CD4-positive, CD25-positive, alpha-beta regulatory T cell (primary cell): Measurements from ENCODE around the gene TRIM9. TPM values are rescaled to one million over a fixed set of nuclear protein-coding genes. Genes with fewer than 3 reads are reported as not detected.
"Not testable (repeated sequence)": the region's sequence is repeated elsewhere in the genome, so short reads cannot be mapped to it uniquely, and the experiment has no call there.

Experiments used
- ATAC-seq, 2 donors: fragments of 150-1000 bp; cut with Tn5 transposase; one replicate each; pipeline ENCODE4 v1.10.0; 2021; ENCODE audit warnings: low read depth in 2 of 2, moderate number of reproducible peaks in 2 of 2, moderate library complexity in 1 of 2
- DNase-seq, 3 donors: peaks; one replicate each; pipeline versions ENCODE4 v3.0.0 to v3.0.0-alpha.2; 2012 to 2022; ENCODE audit warnings: mixed read lengths in 1 of 3
- H3K27ac ChIP-seq: one replicate; pipeline ENCODE4 v1.7.0; 2013; ENCODE audit warnings: mild to moderate bottlenecking, low read length; ENCODE audit not compliant: insufficient read depth, poor library complexity, severe bottlenecking
- H3K27me3 ChIP-seq: one replicate; pipeline ENCODE4 v1.7.0; 2013; ENCODE audit warnings: low read length; ENCODE audit not compliant: control insufficient read depth, insufficient read depth
- H3K36me3 ChIP-seq: one replicate; pipeline ENCODE4 v1.7.0; 2013; ENCODE audit warnings: mild to moderate bottlenecking, low read length, moderate library complexity; ENCODE audit not compliant: control insufficient read depth, insufficient read depth
- H3K4me1 ChIP-seq: 2 replicates; pipeline ENCODE4 v1.7.0; 2013; ENCODE audit warnings: mild to moderate bottlenecking, low read length; ENCODE audit not compliant: insufficient read depth, control insufficient read depth, poor library complexity, severe bottlenecking
- H3K4me3 ChIP-seq: one replicate; pipeline ENCODE4 v1.7.0; 2013; ENCODE audit warnings: low read depth, mild to moderate bottlenecking, low read length, moderate library complexity
- H3K9me3 ChIP-seq, 2 experiments: 1 replicate in 1 of 2; 2 replicates in 1 of 2; pipeline ENCODE4 v1.7.0; 2013; ENCODE audit warnings: low read length in 2 of 2, mild to moderate bottlenecking in 1 of 2, moderate library complexity in 1 of 2; ENCODE audit not compliant: control insufficient read depth in 2 of 2
- H3K27ac Mint-ChIP-seq, 3 donors: one replicate each; pipeline ENCODE4 v1.8.0; 2020 to 2022; ENCODE audit warnings: mild to moderate bottlenecking in 3 of 3, mixed read lengths in 3 of 3, moderate library complexity in 2 of 3
- H3K27me3 Mint-ChIP-seq: one replicate; pipeline ENCODE4 v1.8.0; 2022; ENCODE audit warnings: mild to moderate bottlenecking, mixed read lengths
- H3K36me3 Mint-ChIP-seq: one replicate; pipeline ENCODE4 v1.8.0; 2020; ENCODE audit warnings: mixed read lengths
- H3K4me1 Mint-ChIP-seq, 4 donors: one replicate each; pipeline ENCODE4 v1.8.0; 2020 to 2022; ENCODE audit warnings: mixed read lengths in 4 of 4, mild to moderate bottlenecking in 1 of 4
- H3K4me3 Mint-ChIP-seq, 4 donors: one replicate each; pipeline ENCODE4 v1.8.0; 2020 to 2022; ENCODE audit warnings: mild to moderate bottlenecking in 4 of 4, mixed read lengths in 4 of 4, moderate library complexity in 3 of 4
- H3K9me3 Mint-ChIP-seq, 7 donors: one replicate each; pipeline ENCODE4 v1.8.0; 2020 to 2022; ENCODE audit warnings: mixed read lengths in 7 of 7, mild to moderate bottlenecking in 3 of 7, moderate library complexity in 2 of 7
- polyA plus RNA-seq, 4 donors: library from polyadenylated mRNA; unstranded; fragments of 300-500 nt; fragmentation: Illumina TruSeq; gene quantifications; one replicate each; pipeline ENCODE4 v1.2.3, GENCODE V29; 2021
- total RNA-seq: library from RNA; stranded (reverse); gene quantifications from one replicate; pipeline ENCODE4 v1.2.3, GENCODE V29; 2022

The TRIM9 gene
- total and polyA plus RNA-seq, 5 donors from 2014 or later, result 0.11 to 0.52 (median 0.15) TPM; not detected in 1

GRCh38 chr14:50999726-51000125 lies 95.2 kb downstream of the TRIM9 start:
- no peaks in the 10 kb centered on the region for H3K4me1 ChIP-seq
- DNase-seq (no peak), ATAC-seq (no peak)
- no peak overlapping the region for H3K4me3 ChIP-seq
- no peaks in the 10 kb centered on the region for H3K36me3 ChIP-seq
- H3K4me1 Mint-ChIP-seq, result no peaks in the 10 kb centered on the region
- no peak overlapping the region for H3K27ac Mint-ChIP-seq
- H3K27ac ChIP-seq, result no peak overlapping the region
- peaks cover 5% of the 10 kb centered on the region for H3K36me3 Mint-ChIP-seq
- H3K9me3 Mint-ChIP-seq, result peaks cover 0 to 1% (median 0%) of the 10 kb centered on the region in 7 donors
- no peak overlapping the region for H3K4me3 Mint-ChIP-seq
- H3K27me3 Mint-ChIP-seq, result peaks cover 4% of the 10 kb centered on the region
- H3K27me3 ChIP-seq, result peaks cover 2% of the 10 kb centered on the region
- H3K9me3 ChIP-seq, result no peaks in the 10 kb centered on the region

- Mint-ChIP-seq H3K36me3 (peaks cover 5% of the 10 kb centered on the region), H3K4me1 (no peaks in the 10 kb centered on the region), H3K9me3 (peaks cover 0 to 1% (median 0%) of the 10 kb centered on the region in 7 donors), H3K4me3 (no peak overlapping the region), H3K27ac (no peak overlapping the region), H3K27me3 (peaks cover 4% of the 10 kb centered on the region)
- no peaks in the 10 kb centered on the region for H3K4me1 ChIP-seq
- no peaks in the 10 kb centered on the region for H3K36me3 ChIP-seq
- DNase-seq (no peak), ATAC-seq (no peak)
- H3K27me3 ChIP-seq, result no peaks in the 10 kb centered on the region
- no peak overlapping the region for H3K4me3 ChIP-seq
- no peaks in the 10 kb centered on the region for H3K9me3 ChIP-seq
- H3K27ac ChIP-seq, result no peak overlapping the region
These were observed 96.3 kb downstream of the TRIM9 start for GRCh38 chr14:50998612-50999011.

- Mint-ChIP-seq H3K4me1 (no peaks in the 10 kb centered on the region), H3K27ac (no peak overlapping the region), H3K4me3 (no peak overlapping the region), H3K9me3 (peaks cover 0 to 1% (median 0%) of the 10 kb centered on the region in 7 donors), H3K36me3 (peaks cover 5% of the 10 kb centered on the region), H3K27me3 (peaks cover 4% of the 10 kb centered on the region)
- ATAC-seq (no peak), DNase-seq (no peak)
- Histone ChIP-seq H3K9me3 (no peaks in the 10 kb centered on the region), H3K27me3 (no peaks in the 10 kb centered on the region), H3K36me3 (no peaks in the 10 kb centered on the region), H3K27ac (no peak overlapping the region), H3K4me3 (no peak overlapping the region), H3K4me1 (no peaks in the 10 kb centered on the region)
These were observed 97.2 kb downstream of the TRIM9 start for GRCh38 chr14:50997712-50998111.

- H3K27ac Mint-ChIP-seq, H3K27me3 Mint-ChIP-seq, H3K4me1 Mint-ChIP-seq, H3K9me3 Mint-ChIP-seq, H3K27ac ChIP-seq, H3K36me3 ChIP-seq, H3K36me3 Mint-ChIP-seq, H3K27me3 ChIP-seq, H3K4me1 ChIP-seq, H3K4me3 Mint-ChIP-seq, H3K9me3 ChIP-seq, DNase-seq, ATAC-seq, H3K4me3 ChIP-seq: not testable (repeated sequence)
These were observed 100.7 kb downstream of the TRIM9 start for GRCh38 chr14:50994158-50994557.

- H3K27ac ChIP-seq, result no peak overlapping the region
- Mint-ChIP-seq H3K4me1 (no peaks in the 10 kb centered on the region), H3K27me3 (peaks cover 14% of the 10 kb centered on the region), H3K27ac (no peak overlapping the region), H3K36me3 (no peaks in the 10 kb centered on the region), H3K4me3 (no peak overlapping the region), H3K9me3 (peaks cover 0 to 5% (median 0%) of the 10 kb centered on the region in 7 donors)
- no peak overlapping the region for H3K4me3 ChIP-seq
- no peaks in the 10 kb centered on the region for H3K9me3 ChIP-seq
- ATAC-seq (no peak), DNase-seq (no peak)
- no peaks in the 10 kb centered on the region for H3K4me1 ChIP-seq
- no peaks in the 10 kb centered on the region for H3K36me3 ChIP-seq
- peaks cover 4% of the 10 kb centered on the region for H3K27me3 ChIP-seq
These were observed 109.0 kb downstream of the TRIM9 start for GRCh38 chr14:50985859-50986331.

- H3K36me3 Mint-ChIP-seq, result no peaks in the 10 kb centered on the region
- no peaks in the 10 kb centered on the region for H3K4me1 ChIP-seq
- no peaks in the 10 kb centered on the region for H3K36me3 ChIP-seq
- no peak for DNase-seq
- H3K4me3 Mint-ChIP-seq, result no peak overlapping the region
- H3K27ac ChIP-seq, result no peak overlapping the region
- H3K9me3 Mint-ChIP-seq, result peaks cover 0 to 5% (median 0%) of the 10 kb centered on the region in 7 donors
- no peaks in the 10 kb centered on the region for H3K4me1 Mint-ChIP-seq
- H3K27ac Mint-ChIP-seq, result no peak overlapping the region
- no peaks in the 10 kb centered on the region for H3K9me3 ChIP-seq
- peaks cover 14% of the 10 kb centered on the region for H3K27me3 Mint-ChIP-seq
- H3K4me3 ChIP-seq, result no peak overlapping the region
- H3K27me3 ChIP-seq, result peaks cover 4% of the 10 kb centered on the region
- no peak for ATAC-seq
These were observed 109.6 kb downstream of the TRIM9 start for GRCh38 chr14:50985124-50985858.

GRCh38 chr14:50984036-50984710 lies 110.7 kb downstream of the TRIM9 start:
- Mint-ChIP-seq H3K27me3 (peaks cover 14% of the 10 kb centered on the region), H3K9me3 (peaks cover 0 to 5% (median 0%) of the 10 kb centered on the region in 7 donors), H3K4me1 (no peaks in the 10 kb centered on the region), H3K4me3 (no peak overlapping the region), H3K27ac (no peak overlapping the region), H3K36me3 (no peaks in the 10 kb centered on the region)
- H3K4me3 ChIP-seq, result no peak overlapping the region
- H3K9me3 ChIP-seq, result no peaks in the 10 kb centered on the region
- ATAC-seq (no peak), DNase-seq (no peak)
- H3K27me3 ChIP-seq, result peaks cover 3% of the 10 kb centered on the region
- no peak overlapping the region for H3K27ac ChIP-seq
- H3K4me1 ChIP-seq, result no peaks in the 10 kb centered on the region
- H3K36me3 ChIP-seq, result no peaks in the 10 kb centered on the region
